Osteocyte (in vitro differentiated cells): Measurements from ENCODE around the gene IL22RA2. TPM values are rescaled to one million over a fixed set of nuclear protein-coding genes. Genes with fewer than 3 reads are reported as not detected.
A peak's percentile ranks its signal among the peaks of the same experiment; 100 is the strongest.

Experiments used
- DNase-seq: peaks from one replicate; pipeline ENCODE4 v3.0.0; 2021; ENCODE audit warnings: mixed read lengths; ENCODE audit not compliant: unreplicated experiment; ENCODE audit errors: extremely low spot score
- H3K27ac Mint-ChIP-seq: one replicate; pipeline ENCODE4 v1.8.0; 2021; ENCODE audit warnings: mild to moderate bottlenecking, mixed read lengths; ENCODE audit not compliant: unreplicated experiment
- H3K27me3 Mint-ChIP-seq: one replicate; pipeline ENCODE4 v1.8.0; 2021; ENCODE audit warnings: mixed read lengths; ENCODE audit not compliant: unreplicated experiment
- H3K36me3 Mint-ChIP-seq: one replicate; pipeline ENCODE4 v1.8.0; 2021; ENCODE audit warnings: mixed read lengths; ENCODE audit not compliant: unreplicated experiment
- H3K4me1 Mint-ChIP-seq: one replicate; pipeline ENCODE4 v1.8.0; 2021; ENCODE audit warnings: mixed read lengths; ENCODE audit not compliant: unreplicated experiment
- H3K4me3 Mint-ChIP-seq: one replicate; pipeline ENCODE4 v1.8.0; 2021; ENCODE audit warnings: mild to moderate bottlenecking, moderate library complexity, mixed read lengths; ENCODE audit not compliant: unreplicated experiment
- H3K9me3 Mint-ChIP-seq: one replicate; pipeline ENCODE4 v1.8.0; 2021; ENCODE audit warnings: mixed read lengths; ENCODE audit not compliant: unreplicated experiment
- CTCF ChIP-seq: fragments of 200-600 bp; sonication (generic); IDR thresholded peaks from 2 replicates; pipeline ENCODE4 v1.5.0; 2021; ENCODE audit warnings: antibody characterized with exemption, mild to moderate bottlenecking, moderate library complexity
- total RNA-seq: library from RNA; stranded (reverse); gene quantifications from 2 replicates; pipeline ENCODE4 v1.2.1, GENCODE V29; 2021

IL22RA2 gene
- total RNA-seq, 1 donor from 2014 or later, result not detected

- no peaks in the 10 kb centered on the region for H3K4me1 Mint-ChIP-seq
- H3K27ac Mint-ChIP-seq, result no peak overlapping the region
- H3K27me3 Mint-ChIP-seq, result no peaks in the 10 kb centered on the region
- peaks cover 11% of the 10 kb centered on the region for H3K9me3 Mint-ChIP-seq
- H3K36me3 Mint-ChIP-seq, result no peaks in the 10 kb centered on the region
- no peak overlapping the region for H3K4me3 Mint-ChIP-seq
- no peak for DNase-seq
- TF ChIP-seq CTCF, result no peak
These were observed 26.2 kb downstream of the IL22RA2 start for GRCh38 chr6:137147195-137147594.

DNA sequence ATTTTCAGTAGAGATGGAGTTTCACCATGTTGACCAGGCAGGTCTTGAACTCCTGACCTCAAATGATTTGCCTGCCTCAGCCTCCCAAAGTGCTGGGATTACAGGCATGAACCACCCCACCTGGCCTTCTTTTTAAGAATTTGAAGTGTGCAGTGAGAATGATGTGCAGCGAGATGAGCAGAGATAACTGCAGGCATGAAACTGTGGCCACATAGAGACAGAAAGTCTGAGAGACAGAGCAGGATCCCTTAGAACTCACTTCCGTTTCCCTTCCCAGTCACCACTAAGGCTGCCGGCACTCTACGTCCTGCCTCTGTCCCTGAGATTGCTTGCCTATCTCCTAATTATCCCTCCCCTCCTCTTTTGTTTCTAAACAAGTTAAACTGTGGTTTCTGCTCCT, 27.2 kb downstream of the IL22RA2 start:
- H3K9me3 Mint-ChIP-seq, result peaks cover 6% of the 10 kb centered on the region
- no peaks in the 10 kb centered on the region for H3K27me3 Mint-ChIP-seq
- no peaks in the 10 kb centered on the region for H3K36me3 Mint-ChIP-seq
- H3K4me3 Mint-ChIP-seq, result no peak overlapping the region
- H3K27ac Mint-ChIP-seq, result no peak overlapping the region
- H3K4me1 Mint-ChIP-seq, result no peaks in the 10 kb centered on the region
- no peak for TF ChIP-seq CTCF
- no peak for DNase-seq

DNA sequence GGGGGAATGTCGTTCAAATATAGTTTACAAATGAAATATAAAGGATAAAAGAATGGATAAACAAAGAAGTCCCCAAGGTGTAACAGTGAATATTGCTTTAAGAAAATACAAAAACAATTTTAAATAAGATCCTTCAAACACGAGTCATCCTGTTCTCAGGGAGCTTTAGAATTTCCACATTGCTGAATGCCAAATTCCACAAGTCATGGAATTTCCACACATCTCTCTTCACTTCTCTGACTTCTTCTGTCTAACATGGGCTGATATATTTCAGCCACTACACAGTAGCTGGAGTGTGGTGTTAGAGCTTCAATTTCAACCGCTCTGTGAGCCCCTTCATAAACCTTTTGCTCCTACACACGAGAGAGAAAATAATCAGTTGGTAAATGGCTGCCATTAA, 28.0 kb downstream of the IL22RA2 start:
- Mint-ChIP-seq H3K27me3 (no peaks in the 10 kb centered on the region), H3K4me1 (no peaks in the 10 kb centered on the region), H3K36me3 (no peaks in the 10 kb centered on the region), H3K27ac (no peak overlapping the region), H3K4me3 (no peak overlapping the region), H3K9me3 (no peaks in the 10 kb centered on the region)
- no peak for DNase-seq
- no peak for TF ChIP-seq CTCF

DNA sequence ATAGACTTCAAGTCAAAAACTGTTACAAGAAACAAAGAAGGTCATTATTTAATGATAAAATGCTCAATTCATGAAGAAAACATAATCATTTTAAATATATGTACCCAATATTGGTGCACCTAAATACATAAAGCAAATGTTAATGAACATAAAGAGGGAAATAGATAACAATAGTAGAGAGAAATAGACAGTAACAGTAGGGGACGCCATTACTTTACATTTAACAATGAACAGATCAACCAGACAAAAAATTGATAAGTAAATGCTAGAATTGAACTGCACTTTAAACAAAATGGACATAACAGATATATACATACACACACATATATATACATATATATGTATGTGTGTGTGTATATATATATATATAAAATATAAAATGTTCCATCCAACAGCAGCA, 37.4 kb downstream of the IL22RA2 start:
- no peak overlapping the region for H3K4me3 Mint-ChIP-seq
- no peak overlapping the region for H3K27ac Mint-ChIP-seq
- peak; percentile 34 for TF ChIP-seq CTCF
- H3K4me1 Mint-ChIP-seq, result no peaks in the 10 kb centered on the region
- H3K9me3 Mint-ChIP-seq, result peaks cover 17% of the 10 kb centered on the region
- no peak for DNase-seq
- no peaks in the 10 kb centered on the region for H3K36me3 Mint-ChIP-seq
- peaks cover 50% of the 10 kb centered on the region for H3K27me3 Mint-ChIP-seq

GRCh38 chr6:137134483-137134882, 39.0 kb downstream of the IL22RA2 start:
- TF ChIP-seq CTCF, result no peak
- Mint-ChIP-seq H3K4me1 (no peaks in the 10 kb centered on the region), H3K27ac (no peak overlapping the region), H3K27me3 (peaks cover 46% of the 10 kb centered on the region), H3K9me3 (peaks cover 17% of the 10 kb centered on the region), H3K4me3 (no peak overlapping the region), H3K36me3 (no peaks in the 10 kb centered on the region)
- DNase-seq, result no peak
